ENCODE results near the gene ZNF888. TPM values are rescaled to one million over a fixed set of nuclear protein-coding genes. Genes with fewer than 3 reads are reported as not detected.

Gene ZNF888
- total RNA-seq, 1 experiment from 2014 or later, result 13.4 TPM

GRCh38 chr19:52967772-52968171 is 44.5 kb upstream of the ZNF888 start:
- Histone ChIP-seq H2BK5ac (ENCODE audit: insufficient read length, low read length) (no peak overlapping the region), H3K79me2 (ENCODE audit: insufficient read depth, low read length) (no peaks in the 10 kb centered on the region), H3K27me3 (ENCODE audit: insufficient read depth, low read length) (no peaks in the 10 kb centered on the region), H3K23me2 (ENCODE audit: insufficient read length, low read depth, low read length, poor library complexity, severe bottlenecking) (peaks cover 8% of the 10 kb centered on the region), H3K4me2 (ENCODE audit: insufficient read depth, insufficient read length, low read length) (no peak overlapping the region), H4K5ac (ENCODE audit: insufficient read length, low read depth, low read length) (no peak overlapping the region), H2BK20ac (ENCODE audit: low read depth, low read length, poor library complexity, severe bottlenecking) (no peak overlapping the region), H2BK12ac (ENCODE audit: insufficient read length, low read depth, low read length) (no peak overlapping the region), H3K18ac (ENCODE audit: insufficient read length, low read depth, low read length) (no peak overlapping the region), H3K9ac (ENCODE audit: extremely low read depth, insufficient read length, low read length) (no peak overlapping the region), H2AFZ (ENCODE audit: low read length) (no peak overlapping the region), H3K14ac (ENCODE audit: insufficient read depth, low read length) (no peak overlapping the region), H4K20me1 (ENCODE audit: control insufficient read depth, insufficient read depth, insufficient read length) (no peaks in the 10 kb centered on the region), H3K9me3 (ENCODE audit: control insufficient read depth, low read depth, low read length) (no peaks in the 10 kb centered on the region), H4K91ac (ENCODE audit: insufficient read length, low read depth, low read length) (no peak overlapping the region), H3K23ac (ENCODE audit: insufficient read length, low read depth, low read length) (no peak overlapping the region), H3K27ac (ENCODE audit: insufficient read length, low read depth, low read length) (no peak overlapping the region), H3K56ac (ENCODE audit: insufficient read length, low read depth, low read length) (no peak overlapping the region), H2AK5ac (ENCODE audit: insufficient read length, low read length) (no peak overlapping the region), H4K8ac (replicated peaks; ENCODE audit: insufficient read length, low read depth, low read length) (no peak overlapping the region), H3K79me1 (ENCODE audit: insufficient read depth, low read depth, low read length, poor library complexity, severe bottlenecking) (no peaks in the 10 kb centered on the region), H3K4me1 (ENCODE audit: insufficient read depth, low read length) (no peaks in the 10 kb centered on the region), H3K4ac (ENCODE audit: low read depth, low read length) (no peak overlapping the region), H3T11ph (ENCODE audit: low read length) (no peak overlapping the region), H2BK15ac (ENCODE audit: low read depth, low read length) (no peak overlapping the region), H2BK120ac (ENCODE audit: low read depth, low read length, poor library complexity, severe bottlenecking) (no peak overlapping the region)
- Mint-ChIP-seq H3K4me3 (no peak overlapping the region), H3K27me3 (ENCODE audit: low read depth) (peaks cover 4% of the 10 kb centered on the region), H3K4me1 (peaks cover 11 to 12% of the 10 kb centered on the region in 2 experiments), H3K36me3 (ENCODE audit: insufficient read depth in 1 of 3, low read depth in 3 of 3) (peaks cover 17 to 19% (median 19%) of the 10 kb centered on the region in 3 experiments), H3K9me3 (peaks cover 10 to 18% of the 10 kb centered on the region in 2 experiments; a peak in 4 of 5 replicates), H3K27ac (no peak overlapping the region)
- TF ChIP-seq, protein P1, sequence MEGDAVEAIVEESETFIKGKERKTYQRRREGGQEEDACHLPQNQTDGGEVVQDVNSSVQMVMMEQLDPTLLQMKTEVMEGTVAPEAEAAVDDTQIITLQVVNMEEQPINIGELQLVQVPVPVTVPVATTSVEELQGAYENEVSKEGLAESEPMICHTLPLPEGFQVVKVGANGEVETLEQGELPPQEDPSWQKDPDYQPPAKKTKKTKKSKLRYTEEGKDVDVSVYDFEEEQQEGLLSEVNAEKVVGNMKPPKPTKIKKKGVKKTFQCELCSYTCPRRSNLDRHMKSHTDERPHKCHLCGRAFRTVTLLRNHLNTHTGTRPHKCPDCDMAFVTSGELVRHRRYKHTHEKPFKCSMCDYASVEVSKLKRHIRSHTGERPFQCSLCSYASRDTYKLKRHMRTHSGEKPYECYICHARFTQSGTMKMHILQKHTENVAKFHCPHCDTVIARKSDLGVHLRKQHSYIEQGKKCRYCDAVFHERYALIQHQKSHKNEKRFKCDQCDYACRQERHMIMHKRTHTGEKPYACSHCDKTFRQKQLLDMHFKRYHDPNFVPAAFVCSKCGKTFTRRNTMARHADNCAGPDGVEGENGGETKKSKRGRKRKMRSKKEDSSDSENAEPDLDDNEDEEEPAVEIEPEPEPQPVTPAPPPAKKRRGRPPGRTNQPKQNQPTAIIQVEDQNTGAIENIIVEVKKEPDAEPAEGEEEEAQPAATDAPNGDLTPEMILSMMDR (conservative IDR thresholded peaks at IDR 0.05), result no peak
- WGBS (ENCODE audit: extremely low coverage, insufficient read length, low lambda C conversion rate), result no CpG with 5 or more reads among the region's 2 CpGs
- no peak for DNase-seq

All from H9 (cell line).